Fibroblast of skin of right biceps (primary cell): Measurements from ENCODE around the gene SOCS6.
"Not testable (repeated sequence)": the region's sequence is repeated elsewhere in the genome, so short reads cannot be mapped to it uniquely, and the experiment has no call there.

Experiments used
- DNase-seq: peaks from one replicate; pipeline ENCODE4 v3.0.0-alpha.2; 2013

The SOCS6 gene

DNA sequence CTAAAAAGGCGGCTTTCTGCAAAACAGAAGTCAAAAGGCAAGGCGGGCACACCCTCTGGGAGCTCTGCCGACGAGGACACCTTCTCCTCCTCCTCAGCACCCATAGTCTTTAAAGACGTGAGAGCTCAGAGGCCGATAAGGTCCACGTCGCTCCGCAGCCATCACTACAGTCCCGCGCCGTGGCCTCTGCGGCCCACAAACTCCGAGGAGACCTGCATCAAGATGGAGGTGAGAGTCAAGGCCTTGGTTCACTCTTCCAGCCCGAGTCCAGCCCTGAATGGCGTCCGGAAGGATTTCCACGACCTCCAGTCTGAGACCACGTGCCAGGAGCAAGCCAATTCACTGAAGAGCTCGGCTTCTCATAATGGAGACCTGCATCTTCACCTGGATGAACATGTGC is 36.1 kb downstream of the SOCS6 start:
- DNase-seq: no peak

DNA sequence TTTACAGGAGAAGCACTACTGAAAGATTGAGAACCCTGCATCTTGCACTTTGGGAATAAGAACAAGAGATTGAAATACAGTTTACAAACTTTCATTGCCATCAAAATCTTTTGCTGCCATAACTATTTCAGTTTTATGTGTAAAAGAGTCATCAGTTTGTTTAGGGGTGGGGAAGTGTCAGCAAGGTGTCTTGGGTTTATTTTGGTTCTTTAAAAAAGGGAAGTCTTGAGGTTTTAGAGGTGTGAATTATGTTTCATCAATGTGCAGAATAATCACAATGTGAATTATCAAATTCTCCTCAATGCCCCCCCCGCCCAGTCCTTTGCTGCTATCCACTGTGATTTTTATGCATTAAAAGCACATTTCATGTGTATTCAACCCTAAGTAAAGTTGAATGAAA is 37.4 kb downstream of the SOCS6 start:
- no peak for DNase-seq

DNA sequence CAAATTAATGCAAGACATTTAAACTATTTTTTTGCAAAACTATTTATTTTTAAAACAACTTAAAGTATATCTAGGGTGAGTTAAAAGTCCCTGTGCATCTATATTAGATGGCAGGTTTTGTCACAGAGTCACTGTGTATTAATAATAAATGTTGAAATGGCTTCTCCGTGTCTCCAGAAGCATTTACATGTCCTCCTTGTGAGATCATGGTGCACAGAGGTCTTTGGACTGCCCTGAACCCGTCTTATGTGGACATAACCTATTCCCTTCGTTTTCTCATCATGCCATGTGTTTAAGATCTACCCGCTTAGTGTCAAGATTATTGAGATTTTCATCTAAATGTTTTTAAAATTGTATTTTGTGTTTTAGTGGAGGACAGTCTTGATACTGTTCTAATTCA is 39.3 kb downstream of the SOCS6 start:
- no peak for DNase-seq

DNA sequence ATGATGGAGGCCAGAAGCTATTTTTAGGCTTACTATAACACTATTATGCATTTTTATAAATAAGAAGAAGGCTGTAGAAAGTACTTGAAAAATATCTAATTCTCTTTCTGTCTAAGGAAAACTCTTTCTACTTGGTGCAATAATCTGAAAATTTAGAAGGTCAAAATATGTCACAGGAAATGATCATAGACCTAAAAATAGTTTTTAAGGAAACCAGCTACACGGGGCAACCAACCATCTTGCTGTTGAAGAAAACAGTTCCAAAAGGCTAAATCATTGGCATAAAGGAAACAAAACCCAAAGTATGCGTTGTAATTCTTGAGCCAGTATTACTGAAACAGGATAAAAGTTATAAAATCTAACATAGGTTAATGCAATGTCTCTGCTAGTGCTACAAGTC is 40.2 kb downstream of the SOCS6 start:
- no peak for DNase-seq

DNA sequence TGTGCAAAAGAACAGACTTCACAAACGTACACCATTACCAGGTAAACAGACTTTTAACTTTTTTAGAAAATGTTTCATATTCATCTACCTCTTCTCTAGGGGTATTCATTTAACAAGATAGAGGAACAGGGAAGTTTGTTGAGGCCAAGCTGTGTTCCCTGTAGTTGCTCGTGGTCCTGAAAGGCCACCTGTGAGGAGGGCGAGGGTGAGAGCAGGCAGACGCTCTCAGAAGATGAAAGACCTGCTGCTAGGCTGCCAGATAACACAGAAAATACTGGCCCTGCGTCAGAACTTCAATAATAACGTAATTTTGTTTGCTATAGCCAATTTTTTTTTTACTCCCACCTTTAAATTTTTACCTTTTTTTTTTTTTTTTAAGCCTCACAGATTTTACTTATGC is 42.0 kb downstream of the SOCS6 start:
- no peak for DNase-seq

DNA sequence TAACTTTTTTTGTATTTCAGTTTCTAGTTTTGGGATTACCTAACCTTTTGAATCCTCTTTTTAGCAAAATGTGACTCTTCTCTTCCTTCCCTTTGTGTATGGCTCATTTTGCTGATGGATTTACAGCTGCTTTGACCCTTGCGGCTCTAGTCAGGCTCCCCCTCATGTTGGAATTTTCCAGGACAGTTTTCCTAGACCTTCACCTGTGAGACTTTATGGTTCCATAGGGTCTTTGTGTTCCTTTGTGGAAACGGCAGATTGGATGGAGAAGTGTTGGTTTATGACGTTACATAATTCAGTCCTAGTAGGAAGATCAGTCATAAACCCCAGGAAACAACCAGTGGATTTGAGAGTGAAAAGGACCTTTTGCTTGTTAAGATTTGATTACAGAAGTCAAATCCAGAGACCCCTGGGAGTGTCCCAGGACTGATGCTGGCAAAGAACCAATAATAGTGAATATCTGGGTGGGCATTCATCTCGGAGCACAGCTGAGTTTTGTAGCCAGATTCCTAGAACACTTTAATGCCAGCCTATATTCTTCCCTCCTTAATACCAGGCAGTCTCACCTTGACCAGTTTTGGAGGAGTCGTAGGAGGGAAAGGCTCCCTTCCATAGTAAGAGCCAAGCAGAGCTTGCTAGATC is 42.7 kb downstream of the SOCS6 start:
- no peak for DNase-seq

DNA sequence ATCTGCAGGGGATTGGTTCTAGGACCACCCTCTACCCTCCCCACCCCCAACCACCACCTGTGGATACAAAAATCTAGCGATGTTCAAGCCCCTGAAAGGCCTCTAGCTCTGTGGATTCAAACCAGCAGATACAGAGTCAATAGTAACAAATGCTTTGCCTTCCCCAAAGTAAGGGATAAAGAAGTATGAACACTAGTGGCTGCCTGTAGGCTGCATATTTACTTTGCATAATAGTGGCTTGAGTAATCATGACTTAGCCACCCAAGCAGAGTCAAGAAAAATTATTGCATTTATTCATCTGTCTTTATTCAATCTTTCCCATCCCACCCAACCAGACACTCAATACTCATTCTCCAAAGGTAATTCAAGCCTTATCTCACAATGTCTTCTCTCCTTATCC is 43.8 kb downstream of the SOCS6 start:
- DNase-seq: peak; percentile 49

DNA sequence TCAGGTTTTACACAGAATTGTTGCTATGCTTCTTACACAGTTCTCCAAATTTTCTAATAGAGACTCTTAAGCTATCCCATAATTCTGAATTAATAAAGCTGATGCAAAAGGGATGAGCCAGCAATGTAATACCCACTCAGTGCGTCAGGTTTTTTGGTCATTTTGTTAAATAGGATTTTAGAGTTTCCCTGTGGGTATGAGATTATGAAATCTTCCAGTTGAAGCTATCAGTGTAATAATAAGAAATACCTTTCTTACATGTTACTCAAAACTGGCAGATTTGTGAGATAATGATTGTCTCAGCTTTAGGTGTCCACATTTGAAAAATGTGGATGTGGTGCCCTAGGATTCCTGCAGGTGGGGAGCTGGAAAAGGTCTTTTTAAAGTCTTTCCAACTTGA is 44.5 kb downstream of the SOCS6 start:
- peak; percentile 31 for DNase-seq

DNA sequence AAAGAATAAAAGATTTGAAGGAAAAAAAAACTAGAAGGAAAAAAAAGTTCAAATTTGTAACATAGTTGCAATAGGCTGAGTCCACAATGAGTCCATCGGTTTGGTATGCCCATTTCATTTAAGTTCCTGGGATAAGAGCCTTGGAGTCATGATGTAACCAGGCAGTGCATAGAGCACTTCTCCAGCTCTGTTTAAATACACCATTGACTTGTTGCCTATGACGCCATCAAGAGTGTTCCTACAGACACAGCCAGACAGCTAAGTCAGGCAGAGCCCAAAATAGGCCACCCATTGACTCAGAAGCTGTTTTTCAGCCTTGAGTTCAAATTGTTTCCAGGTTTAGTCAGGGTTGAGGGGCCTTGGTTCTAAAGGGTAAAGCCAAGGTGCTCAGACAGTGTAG is 44.9 kb downstream of the SOCS6 start:
- peak; percentile 98 for DNase-seq

DNA sequence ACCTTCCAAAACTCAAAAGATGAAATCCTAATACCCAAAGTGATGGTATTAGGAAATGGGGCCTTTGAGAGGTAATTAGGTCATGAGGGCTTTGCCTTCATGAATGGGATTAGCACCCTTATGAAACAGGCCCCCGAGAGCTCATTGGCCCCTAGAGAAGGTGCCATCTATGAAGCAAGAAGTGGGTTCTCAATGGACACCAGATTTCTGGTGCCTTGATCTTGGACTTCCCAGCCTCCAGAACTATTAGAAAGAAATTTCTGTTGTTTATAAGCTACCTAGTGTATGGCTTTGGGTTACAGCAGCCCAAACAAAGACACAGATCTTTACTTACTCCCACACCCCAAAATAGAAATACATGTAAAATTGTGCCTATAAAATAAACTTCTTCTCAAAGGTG is 45.4 kb downstream of the SOCS6 start:
- no peak for DNase-seq

DNA sequence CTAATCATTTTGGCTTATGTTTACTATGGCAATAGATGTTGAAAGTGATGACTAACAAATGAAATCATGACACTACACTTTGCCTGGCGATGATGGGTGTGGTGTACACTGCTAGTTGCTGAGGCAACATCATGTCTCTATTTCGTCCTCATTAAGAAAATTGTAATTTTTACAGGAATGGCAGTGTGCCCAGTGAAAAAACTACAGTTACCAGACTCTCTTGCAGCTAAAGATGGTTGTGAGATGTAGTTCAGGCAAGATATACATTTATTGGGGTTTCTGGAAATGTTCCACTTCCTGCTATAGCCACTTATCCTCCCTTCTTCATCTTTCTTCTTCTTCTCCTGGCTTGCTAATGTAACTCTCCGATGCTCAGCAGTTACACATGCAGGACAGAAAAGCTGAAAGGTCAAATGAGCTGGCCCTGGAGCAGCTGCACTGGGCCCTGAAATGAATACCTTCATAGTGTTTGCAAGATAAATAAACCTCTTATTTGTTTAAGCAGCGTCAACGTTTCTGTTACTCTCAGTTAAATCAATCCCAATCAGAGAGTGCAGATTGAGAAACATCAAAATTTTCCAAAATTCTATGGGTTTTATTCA is 46.0 kb downstream of the SOCS6 start:
- no peak for DNase-seq

DNA sequence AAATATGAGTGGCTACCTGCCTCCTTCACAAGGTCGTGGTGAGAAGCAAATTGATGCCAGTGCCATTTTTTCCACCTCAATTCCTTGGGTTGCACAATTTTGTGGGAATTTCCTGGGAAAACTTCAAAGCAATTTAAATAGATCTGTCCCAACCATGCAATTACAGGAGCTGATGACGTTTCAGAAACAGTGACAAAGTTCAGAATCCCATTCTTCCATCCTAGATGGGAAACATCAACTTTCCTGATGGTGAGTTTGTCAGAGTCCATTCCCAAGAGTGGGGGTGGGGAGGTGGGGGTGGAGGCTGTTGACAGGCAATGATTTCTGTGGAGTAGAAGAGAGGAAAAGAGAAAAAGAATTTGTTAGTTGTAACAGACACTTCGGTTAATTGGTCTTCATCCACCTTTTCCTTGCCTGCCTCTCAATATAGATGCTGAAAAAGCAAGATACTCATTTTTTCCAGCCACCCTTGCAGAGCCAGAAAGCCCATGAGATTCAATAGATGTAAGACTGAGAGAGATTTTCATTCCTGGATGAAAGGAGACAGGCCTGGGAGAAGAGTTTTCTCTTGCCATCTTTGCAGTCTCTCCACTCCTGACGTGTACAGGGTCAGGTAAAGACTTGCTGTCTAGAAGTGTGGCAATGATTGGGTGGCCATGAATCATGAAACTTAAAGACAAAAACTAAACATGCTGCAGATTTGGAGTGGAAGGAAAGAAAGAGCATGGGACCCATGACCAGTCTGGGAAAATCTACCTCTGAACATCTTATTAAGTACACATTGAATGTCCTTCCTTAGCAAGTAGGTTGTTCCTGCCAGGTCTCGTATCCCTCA is 47.3 kb downstream of the SOCS6 start:
- DNase-seq: no peak

DNA sequence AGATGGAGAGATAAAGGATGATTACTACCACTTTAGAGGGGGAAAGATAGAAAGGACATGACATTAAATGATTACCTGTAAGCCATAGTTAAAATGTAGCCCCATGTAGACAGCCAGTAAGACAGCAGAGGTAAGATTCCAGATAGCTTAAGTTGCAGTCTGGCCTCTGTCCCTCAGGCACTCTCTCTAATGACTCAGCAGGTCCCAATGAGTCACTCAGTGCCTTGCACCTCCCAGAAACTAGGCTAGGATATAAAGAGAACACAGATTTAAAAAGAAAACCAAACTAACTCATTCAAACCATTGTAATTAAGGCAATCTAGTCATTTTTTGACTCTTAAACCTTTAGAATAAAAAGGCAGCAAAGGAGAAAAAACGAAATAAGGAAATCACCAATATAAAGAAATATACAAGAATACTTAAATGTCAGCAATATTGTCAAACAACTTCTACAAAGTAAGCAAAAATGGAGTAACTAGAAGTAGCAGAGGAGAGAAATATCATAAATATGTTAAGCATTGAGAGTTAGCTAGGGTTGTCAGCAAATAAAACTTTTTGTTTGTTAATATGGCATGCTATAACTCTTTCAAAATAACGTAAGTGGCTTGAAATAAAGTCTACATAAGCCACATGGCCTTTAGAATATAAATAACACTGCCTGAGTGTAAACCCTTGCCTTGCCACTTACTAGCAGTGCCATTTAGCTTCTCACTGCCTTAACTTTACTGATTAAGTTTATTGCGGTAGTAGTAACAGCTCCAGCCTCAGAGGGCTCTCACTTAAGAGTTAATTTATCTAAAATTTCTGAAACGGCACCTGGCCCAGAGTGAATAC is 48.5 kb downstream of the SOCS6 start:
- DNase-seq: peak; percentile 89

DNA sequence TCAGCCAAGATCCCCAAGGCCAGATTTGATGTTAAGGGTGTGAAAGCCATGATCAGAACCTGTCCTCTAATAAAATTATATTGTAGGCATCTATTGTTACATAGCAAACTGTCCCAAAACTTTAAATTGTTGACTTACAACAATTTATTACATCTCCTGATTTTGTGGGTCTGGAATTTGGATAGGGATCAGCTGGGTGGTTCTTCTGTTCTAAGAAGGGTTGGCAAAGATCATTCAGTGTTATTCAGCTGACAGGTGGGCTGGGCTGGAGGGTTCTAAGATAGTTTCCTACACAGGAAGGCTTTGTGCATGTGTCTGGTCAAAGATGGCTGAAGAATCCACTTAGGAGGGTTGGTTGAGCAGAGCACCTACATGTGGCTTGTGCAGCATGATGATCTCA is 50.0 kb downstream of the SOCS6 start:
- DNase-seq: no peak

DNA sequence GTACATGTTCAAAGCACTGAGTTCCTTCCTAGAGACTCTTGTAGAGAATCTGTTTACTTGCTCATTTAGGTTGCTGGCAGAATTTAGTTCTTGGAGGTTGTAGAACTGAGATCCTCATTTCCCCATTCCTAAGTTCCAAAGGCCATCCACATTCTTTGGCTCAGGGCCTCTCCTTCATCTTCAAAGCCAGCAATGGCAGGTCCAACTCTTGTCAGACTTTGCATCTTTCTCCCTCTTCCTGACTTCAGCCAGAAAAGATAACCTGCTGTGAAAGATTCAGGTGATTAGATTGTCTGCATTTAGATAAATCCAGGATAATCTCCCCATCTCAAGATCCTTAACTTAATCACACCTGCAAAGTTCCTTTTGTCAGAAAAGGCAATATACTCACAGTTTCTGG is 51.1 kb downstream of the SOCS6 start:
- DNase-seq: no peak

DNA sequence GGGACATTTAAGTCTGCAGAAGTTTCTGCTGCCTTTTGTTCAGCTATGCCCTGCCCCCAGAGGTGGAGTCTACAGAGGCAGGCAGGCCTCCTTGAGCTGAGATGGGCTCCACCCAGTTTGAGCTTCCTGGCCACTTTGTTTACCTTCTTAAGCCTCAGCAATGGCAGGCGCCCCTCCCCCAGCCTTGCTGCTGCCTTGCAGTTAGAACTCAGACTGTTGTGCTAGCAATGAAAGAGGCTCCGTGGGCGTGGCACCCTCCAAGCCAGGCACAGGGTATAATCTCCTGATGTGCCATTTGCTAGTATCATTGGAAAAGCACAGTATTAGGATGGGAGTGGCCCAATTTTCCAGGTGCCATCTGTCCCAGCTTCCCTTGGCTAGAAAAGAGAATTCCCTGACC is 59.6 kb downstream of the SOCS6 start:
- DNase-seq: not testable (repeated sequence)

DNA sequence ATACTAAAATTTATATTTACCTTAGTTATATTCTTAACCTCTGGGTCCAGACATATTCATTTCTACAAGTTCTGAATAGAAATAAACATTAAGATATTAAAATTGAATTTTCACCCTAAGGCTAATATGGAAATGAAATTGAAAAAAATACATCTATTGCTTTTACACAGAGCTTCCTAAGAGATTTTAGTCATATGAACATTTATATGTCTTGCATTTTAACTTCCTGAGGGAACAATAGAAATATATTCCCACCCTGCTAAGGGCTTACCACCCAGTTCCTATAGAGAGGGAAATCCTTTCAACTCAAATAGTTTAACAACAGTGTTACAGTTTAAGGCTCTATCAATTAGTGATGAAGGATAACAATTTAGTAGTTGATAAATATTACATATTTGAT is 60.5 kb downstream of the SOCS6 start:
- DNase-seq: no peak

DNA sequence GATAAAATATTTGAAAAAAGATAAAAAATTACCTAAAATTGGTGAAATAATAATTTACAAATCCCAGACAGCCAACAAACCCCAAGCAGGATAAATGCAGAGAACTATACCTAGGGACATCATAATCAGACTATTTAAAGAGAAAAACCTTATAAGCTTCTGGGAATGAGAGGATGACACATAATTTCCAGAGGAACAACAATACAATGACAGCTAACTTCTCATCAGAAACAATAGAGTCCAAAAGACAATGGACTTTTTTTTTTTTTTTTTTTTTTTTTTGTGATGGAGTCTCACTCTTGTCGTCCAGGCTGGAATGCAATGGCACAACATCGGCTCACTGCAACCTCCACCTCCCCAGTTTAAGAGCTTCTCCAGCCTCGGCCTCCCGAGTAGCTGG is 65.2 kb downstream of the SOCS6 start:
- no peak for DNase-seq

DNA sequence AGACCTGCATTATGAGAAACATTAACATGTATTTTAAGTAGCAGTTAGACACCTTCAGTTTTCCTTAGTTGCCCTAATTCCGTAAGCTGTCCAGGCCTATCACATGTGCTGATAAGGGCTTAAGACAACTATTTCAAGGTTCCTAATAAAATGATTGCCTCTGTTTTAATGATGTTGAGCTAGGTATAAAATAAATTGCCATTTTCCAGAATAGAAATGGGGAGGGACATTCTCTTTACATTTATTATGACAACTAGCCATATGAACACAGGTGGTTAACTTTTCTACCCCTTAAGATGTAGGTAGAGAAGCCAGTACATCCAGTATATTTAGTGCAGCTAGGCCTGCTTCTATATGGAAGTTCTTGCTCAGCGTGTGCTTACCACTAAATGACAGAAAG is 65.9 kb downstream of the SOCS6 start:
- no peak for DNase-seq

DNA sequence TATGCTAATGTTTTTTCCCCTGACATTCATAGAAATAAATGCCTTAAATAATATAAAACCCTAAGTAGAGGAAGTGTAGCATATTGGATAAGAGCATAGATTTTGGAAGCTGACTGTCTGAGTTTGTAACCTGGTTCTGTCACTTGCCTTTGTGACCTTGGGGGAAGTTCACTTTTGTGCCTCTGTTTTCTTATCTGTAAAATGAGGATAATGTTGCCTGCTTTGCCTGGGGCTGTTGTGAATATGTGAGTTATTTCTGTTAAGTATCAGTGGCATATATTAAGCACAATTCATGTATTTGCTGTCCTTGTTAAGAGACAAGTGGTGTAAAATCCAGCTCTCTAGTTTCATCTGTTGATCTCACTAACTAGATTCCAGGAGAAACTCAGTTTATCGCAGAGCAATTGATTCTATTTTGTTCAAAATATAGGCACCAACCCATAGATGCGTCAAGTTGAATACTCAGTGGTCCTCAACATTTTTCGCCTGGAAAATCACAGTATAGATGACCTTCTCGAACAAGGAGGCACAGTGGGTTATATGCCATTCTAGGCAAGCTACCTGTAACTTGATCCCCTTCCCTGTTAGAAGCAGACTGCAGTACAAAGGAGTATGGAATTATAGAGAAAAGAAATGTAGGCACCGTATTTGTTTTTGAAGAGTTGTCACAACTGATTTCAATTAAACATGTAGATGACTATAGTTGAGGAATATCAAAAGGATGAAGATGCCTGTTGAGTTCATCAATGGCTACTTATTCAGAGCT is 67.0 kb downstream of the SOCS6 start:
- no peak for DNase-seq

DNA sequence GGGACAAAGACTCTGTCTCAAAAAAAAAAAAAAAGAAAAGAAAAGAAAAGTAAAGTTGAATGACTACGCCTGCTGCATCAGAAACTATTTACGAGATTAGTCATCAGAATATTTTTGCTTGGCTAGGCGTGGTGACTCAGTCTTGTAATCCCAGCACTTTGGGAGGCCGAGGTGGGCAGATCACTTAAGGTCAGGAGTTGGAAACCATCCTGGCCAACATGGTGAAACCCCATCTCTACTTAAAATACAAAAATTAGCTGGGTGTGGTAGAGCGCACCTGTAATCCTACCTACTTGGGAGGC is 69.2 kb downstream of the SOCS6 start:
- DNase-seq: peak; percentile 92

DNA sequence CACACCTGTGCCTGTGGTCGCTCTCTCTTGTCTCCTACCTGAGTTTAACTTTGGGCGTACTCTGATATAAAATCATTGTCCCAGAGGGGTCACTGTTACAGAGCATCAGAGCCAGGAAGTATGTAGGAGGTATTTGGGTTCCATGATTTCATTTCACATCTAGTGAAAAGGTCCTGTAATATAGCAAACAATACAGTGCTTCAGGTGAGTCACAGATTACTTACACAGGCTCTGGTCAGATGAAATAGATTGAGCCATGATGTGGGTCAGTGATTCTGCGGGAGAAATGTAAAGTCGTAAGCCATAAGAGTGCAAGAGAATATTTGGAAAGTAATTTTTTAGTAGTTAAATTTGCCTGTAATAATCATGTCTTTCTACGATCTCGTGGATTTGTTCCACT is 70.2 kb downstream of the SOCS6 start:
- DNase-seq: no peak

DNA sequence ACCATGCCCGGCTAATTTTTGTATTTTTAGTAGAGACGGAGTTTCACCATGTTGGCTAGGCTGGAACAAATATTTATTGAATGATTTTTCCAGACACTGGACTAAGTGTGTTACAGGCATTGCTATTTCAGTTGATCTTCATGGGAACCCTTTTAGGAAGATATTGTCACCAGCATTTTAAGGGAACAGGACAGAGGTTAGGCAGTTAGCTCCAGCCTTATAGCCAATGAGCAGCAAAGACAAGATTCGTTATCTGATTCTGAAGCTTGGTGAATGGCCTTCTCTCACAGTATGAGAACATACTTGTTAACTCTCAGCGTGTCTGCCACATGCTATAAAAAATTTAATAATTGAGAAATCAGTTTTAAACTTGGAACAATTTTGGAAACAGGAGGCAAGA is 73.4 kb downstream of the SOCS6 start:
- no peak for DNase-seq
